Gastrocnemius medialis (tissue), 4 donors: ENCODE measurements around the gene SLAMF9.

Source experiments
- POLR2A ChIP-seq, 2 donors: fragments of 450-650 bp; IDR thresholded peaks; one replicate each; pipeline ENCODE4 v1.6.1; 2017; ENCODE audit warnings: antibody characterized with exemption in 2 of 2, mild to moderate bottlenecking in 2 of 2, moderate library complexity in 2 of 2
- TF ChIP-seq, protein P1 (sequence below), 5 experiments: fragments of 450-650 bp in 3 of 5; fragments of 200-600 bp in 2 of 5; sonication (generic) in 2 of 5; IDR thresholded peaks in 4 of 5; conservative IDR thresholded peaks in 1 of 5; 1 replicate in 4 of 5; 2 replicates in 1 of 5; pipeline ENCODE4 v1.5.1; 2016 to 2019; ENCODE audit warnings: antibody characterized with exemption in 5 of 5, mild to moderate bottlenecking in 3 of 5, moderate library complexity in 3 of 5

DNA sequence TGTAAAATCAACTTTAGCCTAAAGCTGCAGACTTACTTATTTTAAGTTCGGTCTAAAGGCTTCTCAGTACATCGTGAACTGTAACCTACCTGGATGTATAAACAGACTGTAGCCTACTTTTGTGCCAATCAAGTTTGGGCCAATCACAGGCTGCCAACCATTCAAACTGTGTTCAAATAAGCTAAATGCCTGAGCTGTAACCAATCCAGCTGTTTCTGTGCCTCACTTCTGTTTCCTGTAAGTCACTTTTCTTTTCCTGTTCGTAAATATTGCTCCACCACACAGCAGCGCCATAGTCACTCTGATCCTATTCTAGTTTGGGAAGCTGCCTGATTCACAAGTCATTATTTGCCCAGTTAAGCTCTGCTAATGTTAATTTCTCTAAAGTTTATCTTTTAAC is 37.5 kb upstream of the SLAMF9 start:
- TF ChIP-seq POLR2A (IDR thresholded peaks at IDR 0.05): no peak
- TF ChIP-seq, protein P1, sequence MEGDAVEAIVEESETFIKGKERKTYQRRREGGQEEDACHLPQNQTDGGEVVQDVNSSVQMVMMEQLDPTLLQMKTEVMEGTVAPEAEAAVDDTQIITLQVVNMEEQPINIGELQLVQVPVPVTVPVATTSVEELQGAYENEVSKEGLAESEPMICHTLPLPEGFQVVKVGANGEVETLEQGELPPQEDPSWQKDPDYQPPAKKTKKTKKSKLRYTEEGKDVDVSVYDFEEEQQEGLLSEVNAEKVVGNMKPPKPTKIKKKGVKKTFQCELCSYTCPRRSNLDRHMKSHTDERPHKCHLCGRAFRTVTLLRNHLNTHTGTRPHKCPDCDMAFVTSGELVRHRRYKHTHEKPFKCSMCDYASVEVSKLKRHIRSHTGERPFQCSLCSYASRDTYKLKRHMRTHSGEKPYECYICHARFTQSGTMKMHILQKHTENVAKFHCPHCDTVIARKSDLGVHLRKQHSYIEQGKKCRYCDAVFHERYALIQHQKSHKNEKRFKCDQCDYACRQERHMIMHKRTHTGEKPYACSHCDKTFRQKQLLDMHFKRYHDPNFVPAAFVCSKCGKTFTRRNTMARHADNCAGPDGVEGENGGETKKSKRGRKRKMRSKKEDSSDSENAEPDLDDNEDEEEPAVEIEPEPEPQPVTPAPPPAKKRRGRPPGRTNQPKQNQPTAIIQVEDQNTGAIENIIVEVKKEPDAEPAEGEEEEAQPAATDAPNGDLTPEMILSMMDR (IDR thresholded peaks at IDR 0.05 in 4 of 5, conservative IDR thresholded peaks at IDR 0.05 in 1 of 5): no peak
